ENCODE measurements around the gene GPR32.
"Not testable (repeated sequence)": the region's sequence is repeated elsewhere in the genome, so short reads cannot be mapped to it uniquely, and the experiment has no call there.

The GPR32 gene

DNA sequence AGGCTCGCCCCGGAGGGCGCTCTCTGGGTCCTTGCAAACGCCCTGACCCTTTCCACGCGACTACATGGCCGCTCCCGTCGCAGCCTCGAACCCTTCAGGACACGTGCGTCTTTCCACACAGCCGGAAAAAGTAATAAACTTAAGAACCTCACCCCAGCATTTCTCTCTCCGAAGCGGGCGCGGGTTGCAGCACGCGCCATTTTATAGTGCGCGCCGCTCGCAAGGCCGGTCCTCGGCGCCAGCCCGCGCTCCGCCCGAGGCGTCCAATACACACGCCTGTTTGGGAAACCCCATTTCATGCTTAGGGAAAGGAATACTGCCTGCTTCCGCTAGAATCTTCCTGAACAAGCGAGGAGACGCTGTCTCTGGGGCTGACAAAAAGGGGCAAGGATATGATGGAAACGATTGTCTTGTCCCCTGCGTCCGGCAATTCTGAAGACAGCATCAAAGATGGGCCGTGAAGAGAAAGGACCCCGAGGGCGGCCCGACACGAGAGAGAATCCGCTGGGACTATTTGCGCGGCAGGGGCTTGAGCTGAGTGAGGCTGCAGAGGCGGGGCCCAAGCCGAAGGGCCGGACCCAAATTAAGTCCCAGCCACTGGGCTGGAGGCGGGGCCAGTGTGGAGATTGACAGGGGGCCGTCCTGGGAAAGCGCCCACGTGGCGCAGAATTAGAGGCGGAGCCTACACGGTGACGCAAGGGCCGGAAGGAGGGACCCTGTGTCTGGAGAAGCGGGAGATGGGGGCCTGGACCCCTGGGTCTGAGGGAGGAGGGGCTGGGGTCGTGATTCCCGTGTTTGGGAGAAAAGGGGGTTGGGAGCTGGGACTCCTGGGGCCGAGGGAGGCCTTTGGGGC lies 34.4 kb downstream of the GPR32 start:
- DNase-seq: peak; percentile 99

DNA sequence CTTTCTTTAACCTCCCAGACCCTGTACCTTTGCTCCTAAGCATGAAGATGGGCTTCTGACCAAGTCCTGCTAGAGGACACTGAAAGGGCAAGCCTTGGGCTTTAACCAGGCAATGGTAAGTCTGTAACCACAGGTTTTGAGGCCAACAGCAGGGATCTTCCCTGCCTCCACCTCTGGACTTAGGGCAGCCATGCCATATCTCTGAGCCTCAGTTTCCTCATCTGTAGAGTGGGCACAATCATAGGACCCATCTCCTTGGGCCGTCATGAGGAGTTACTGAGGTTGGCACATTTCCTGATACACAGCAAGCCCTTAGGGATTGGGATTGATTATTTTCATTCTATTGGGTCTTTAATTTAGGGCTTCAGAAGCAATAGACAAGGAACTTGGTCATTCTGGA lies 38.6 kb downstream of the GPR32 start:
- no peak for DNase-seq

DNA sequence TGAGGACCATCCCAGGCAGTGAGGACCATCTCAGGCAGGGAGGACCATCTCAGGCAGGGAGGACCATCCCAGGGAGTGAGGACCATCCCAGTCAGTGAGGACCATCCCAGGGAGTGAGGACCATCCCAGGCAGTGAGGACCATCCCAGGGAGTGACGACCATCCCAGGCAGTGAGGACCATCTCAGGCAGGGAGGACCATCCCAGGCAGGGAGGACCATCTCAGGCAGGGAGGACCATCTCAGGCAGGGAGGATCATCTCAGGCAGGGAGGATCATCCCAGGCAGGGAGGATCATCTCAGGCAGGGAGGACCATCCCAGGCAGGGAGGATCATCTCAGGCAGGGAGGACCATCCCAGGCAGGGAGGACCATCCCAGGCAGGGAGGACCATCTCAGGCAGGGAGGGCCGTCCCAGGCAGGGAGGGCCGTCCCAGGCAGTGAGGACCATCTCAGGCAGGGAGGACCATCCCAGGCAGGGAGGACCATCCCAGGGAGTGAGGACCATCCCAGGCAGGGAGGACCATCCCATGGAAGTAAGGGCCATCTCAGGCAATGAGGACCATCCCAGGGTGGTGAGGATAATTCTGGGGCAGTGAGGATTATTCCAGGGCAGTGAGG lies 41.5 kb downstream of the GPR32 start:
- not testable (repeated sequence) for DNase-seq

DNA sequence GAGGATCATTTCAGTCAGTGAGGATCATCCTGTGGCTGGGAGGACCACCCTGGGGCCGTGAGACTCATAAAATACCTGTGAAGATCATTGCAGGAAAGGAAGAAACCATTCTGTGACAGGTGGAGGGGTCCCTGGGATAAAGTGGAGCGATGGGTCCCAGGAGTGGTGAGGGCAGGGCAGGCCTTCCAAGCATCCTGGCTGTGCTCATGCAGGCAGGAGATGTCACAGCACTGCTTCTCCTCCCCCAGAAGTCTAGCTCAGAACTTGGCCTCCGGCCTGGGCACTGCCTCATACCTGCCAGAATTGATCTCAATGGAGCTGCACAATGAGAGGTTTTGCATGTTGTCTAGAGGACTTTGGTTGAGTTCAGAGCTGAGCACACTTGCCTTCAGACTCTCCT lies 42.2 kb downstream of the GPR32 start:
- DNase-seq: no peak

DNA sequence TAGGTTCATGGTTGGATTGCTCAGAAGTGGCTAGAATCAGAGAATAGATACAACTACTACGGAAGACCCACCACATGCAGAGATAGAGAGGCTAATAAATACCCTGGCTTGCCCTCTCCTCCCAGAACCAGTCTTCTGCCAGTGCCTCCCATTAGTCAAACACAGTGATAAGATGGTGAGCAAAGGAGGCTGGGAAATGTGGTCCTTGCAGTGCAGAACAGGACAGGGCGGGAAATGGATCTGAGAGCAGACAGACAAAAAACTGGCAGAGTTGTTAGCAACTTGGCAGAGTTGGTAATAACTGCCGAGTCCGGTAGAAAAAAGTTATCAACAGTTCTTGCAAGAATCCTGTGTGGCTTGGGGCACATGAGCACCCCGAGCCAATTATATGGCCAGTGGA lies 44.6 kb downstream of the GPR32 start:
- no peak for DNase-seq

DNA sequence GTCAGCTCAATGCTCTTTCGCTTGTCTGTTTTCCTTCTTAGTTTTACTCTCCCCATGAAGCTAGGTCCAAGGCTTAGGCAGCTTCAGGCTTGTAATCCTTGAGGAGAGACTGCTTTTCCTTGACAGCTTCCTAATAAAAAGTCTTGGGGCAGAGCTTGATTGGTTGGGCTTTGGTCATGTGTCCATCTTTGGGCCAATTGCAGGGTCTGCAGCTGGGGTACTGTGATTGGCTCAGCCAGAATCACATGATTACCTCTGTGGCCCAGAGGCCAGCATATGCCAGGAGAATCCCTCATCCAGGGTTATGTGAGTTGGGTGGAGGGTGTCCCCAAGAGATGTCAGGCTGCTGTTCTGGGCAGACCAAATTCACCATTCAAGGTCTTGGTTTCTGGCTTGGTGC lies 45.2 kb downstream of the GPR32 start:
- no peak for DNase-seq

DNA sequence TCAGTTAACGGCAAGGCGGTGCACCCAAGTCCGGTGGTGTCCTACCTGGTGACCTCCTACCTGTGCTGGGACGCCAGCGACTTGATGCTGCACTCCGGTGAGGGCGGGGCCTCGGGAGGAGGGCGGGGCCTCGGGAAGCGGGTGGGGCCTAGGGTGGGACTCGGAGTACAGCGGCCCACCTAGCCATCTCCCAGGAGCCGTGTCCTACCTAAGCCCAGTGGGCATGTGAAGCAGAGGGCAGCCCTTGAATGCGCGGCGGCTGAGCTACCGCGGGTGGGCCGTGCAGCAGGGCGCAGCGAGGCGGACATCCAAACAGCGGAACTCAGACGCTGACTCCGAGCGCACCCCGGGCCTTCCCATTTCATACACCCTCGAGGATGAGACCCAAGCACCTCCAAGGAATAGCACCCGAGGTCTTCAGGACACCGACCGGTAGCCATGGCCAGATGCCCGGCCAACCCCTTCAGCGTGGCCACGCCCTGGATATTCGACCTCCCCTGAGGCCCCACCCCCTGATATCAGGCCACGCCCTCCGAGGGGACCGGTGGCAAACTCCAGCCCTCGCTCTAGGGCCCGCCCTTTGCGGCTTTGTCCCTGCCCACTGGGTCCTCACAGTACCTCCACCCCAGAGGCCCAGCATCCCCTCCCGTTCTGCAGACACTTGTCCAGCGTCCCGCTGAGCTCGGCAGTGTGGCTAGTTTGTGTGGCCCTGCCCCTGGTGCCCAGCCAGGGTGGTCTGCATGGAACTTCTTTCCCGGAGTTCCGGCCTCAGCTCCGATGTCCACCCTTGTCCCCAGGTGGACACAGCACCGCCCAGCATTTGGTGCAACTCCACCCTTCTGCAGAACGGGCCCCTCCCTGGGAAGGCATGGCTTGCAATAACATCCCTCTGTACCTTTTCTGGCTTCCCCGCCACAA lies 47.9 kb downstream of the GPR32 start:
- DNase-seq: peak; percentile 33

DNA sequence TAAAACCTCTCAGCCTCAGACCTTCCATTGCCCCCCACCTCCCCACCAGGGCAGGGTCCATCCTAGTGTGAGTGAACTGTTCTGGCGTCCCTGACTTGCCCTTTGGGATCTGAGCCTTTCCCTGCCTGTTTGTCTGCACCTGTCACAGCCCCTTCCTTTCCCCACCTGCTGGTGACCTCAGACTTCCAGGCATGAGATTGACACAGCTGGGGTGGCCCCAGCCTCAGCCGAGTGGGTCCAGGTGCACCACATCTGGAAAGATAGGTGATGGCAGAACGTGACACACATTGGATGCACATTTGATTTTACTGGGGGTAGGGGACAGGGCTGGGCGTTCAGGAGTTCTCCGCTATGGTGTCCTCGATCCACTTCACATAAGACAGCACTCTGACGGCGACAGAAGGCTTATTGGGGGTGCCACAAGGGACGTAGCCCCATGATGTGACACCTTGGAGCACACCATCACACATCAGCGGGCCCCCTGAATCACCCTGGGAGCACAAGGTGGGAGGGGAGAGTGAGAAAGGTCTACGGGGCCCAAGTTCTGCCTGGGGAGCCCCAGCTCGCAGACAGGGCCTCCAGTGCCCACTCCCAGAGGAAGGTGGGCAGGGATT lies 48.7 kb downstream of the GPR32 start:
- no peak for DNase-seq

DNA sequence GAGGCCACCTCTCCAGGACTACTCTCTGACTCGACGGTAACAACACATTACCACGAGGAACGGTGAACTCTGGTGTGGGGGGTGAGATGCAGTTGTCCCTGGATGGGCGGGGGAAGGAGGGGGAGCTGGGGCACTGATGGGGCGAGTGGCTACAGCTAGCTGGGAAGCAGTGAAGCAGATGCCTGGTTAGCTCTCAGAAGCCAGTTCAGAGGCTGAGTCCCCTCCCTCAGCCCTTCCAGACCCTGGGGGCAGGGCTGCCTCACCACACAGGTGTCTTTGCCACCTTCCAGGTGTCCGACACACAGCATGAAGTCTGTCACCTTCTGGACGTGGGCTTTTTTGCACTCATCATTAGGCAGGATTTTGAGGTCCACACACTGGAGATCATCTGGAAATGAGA lies 49.4 kb downstream of the GPR32 start:
- DNase-seq: no peak

DNA sequence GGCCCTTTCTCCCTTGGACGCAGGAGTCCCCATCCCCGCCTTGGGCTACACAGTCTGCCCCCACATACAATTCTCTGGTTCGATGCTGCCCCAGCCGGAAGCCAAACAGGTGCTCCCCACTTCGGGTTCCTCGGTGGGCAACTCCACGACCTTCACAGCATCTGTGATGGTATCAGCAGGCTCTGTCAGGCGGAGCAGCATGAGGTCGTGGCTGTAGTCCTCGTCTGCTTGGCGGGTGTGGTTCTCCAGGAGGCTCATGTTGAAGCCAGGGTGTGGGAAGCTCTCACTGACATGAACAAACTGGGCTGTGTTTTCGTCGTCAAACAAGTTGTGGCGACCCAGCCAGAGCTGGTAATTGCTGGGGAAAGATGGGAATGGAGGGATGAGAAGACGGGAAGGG lies 49.8 kb downstream of the GPR32 start:
- DNase-seq: no peak

DNA sequence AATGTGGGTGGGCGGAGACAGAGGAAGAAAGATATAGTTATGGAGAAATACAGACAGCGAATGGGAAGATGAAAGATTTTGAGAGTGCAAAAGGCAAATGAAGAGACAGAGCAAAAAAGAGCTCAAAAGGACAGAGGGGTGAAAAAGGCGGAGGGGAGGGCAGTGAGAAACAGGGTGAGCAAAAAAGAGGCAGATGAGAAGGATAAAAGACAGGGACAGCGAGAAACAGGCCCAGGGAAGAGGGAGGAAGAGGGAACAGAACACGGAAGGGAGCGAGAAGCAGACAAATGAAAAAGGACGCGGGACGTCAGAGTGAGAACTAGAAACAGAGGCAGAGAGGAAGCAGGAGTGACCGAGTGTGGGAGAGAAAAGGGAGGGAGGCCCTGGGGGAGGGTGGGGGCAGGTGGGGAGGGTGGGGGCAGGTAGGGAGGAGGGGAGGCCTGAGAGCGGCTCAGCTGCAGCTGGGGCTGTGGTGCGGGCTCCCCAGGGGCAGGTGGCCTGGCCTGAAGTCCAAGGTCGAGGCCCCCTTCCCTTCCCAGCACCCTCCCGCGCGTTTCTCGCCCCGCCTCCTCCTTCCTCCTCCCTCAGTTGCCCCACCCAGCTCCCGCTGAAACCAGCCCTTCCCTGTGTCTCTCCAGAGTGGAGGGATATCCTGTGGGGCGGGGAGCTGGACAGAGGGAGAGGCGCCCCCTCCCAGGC lies 50.4 kb downstream of the GPR32 start:
- DNase-seq: no peak

DNA sequence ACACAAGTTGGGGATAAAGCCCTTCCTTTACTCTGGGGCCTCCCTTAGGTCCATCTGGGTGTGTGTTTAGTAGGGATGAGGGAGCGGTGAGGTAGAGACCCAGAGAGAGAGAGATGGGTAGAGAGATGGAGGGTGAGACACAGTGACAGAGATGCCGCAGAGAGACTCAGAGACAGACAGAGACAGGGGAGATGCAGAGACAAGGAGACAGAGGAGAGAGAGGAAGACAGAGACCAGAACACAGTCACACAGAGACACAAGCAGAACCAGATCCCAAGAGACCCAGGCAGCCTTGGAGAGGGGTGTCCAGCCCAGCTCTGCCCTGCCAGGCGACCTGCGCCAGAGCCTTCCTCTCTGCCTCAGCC lies 51.0 kb downstream of the GPR32 start:
- no peak for DNase-seq
